8988T (cell line): ENCODE results near the gene CPEB1.
"Not testable (repeated sequence)": the region's sequence is repeated elsewhere in the genome, so short reads cannot be mapped to it uniquely, and the experiment has no call there.

Experiments
- DNase-seq: peaks from one replicate; pipeline ENCODE4 v3.0.0; 2011

CPEB1 gene

DNA sequence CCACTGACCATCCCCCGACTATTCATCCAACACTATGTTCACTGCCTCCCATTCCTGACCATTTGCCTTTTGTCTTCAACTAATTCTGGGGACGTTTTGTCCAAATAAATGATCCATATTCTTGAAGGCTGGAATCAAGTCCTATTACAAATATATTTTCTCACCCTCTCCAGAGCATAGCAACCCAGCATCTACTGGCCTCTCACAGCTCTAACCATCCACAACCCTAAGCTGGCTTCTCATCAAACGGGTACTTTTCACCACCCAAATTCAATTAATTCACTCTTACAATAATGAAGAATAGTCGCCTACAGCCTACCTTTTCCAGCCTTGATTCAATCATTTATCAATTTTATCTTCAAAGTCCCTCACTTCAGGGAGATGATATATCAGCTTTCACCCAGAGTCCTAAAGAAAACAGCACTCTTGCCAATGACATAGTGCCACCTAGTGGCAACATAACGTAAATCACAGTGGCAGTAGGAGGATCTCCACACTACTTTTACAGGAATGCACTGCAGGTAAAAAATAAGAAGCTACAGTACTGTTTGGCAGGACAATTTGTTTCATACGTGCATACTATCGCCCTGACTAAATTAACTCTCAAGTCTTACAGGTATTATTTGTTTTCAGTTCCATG is 144.3 kb downstream of the CPEB1 start:
- DNase-seq, result not testable (repeated sequence)

DNA sequence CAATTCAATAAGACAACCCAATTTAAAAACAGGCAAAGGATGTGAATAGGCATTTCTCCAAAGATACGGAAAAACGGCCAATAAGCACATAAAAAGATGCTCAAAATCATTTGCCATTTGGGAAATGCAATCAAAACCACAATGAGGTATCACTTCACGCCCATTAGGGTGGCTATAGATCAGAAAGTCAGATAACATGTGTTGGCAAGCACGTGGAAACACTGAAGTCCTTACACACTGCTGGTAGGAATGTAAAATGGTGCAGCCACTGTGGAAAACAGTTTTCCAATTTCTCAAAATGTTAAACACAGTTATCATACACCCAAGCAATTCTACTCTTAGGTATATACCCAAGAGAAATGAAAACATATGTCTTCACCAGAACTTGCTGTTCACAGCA is 146.4 kb downstream of the CPEB1 start:
- DNase-seq, result not testable (repeated sequence)

DNA sequence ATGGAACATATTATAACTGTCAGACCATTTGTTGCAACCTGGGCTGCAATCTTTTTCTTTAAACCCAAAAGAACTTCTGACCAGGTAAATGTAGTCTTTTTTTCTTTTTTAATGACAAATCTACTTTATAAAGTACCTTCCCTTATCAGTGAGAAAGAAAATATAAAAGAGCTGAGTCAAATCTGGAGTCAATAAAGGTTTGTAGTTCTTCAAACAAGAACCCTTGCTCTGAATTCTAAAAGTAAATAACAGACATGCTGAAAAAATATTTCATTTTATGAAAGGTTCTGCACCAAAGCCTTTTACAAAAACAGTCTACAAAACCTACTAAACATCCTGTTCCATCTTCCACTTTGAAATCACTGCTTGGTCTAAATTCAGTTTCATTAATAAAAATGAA is 149.2 kb downstream of the CPEB1 start:
- not testable (repeated sequence) for DNase-seq
